ENCODE results near the gene ZBTB3.

- TF ChIP-seq, protein P1, sequence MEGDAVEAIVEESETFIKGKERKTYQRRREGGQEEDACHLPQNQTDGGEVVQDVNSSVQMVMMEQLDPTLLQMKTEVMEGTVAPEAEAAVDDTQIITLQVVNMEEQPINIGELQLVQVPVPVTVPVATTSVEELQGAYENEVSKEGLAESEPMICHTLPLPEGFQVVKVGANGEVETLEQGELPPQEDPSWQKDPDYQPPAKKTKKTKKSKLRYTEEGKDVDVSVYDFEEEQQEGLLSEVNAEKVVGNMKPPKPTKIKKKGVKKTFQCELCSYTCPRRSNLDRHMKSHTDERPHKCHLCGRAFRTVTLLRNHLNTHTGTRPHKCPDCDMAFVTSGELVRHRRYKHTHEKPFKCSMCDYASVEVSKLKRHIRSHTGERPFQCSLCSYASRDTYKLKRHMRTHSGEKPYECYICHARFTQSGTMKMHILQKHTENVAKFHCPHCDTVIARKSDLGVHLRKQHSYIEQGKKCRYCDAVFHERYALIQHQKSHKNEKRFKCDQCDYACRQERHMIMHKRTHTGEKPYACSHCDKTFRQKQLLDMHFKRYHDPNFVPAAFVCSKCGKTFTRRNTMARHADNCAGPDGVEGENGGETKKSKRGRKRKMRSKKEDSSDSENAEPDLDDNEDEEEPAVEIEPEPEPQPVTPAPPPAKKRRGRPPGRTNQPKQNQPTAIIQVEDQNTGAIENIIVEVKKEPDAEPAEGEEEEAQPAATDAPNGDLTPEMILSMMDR (IDR thresholded peaks at IDR 0.05) = no peak
- TF ChIP-seq POLR2A (IDR thresholded peaks at IDR 0.05) = no peak
Observed at GRCh38 chr11:62747475-62748160, 6.3 kb downstream of the ZBTB3 start.
